PC-3 (cell line): ENCODE results near the gene MYRFL. TPM values are rescaled to one million over a fixed set of nuclear protein-coding genes. Genes with fewer than 3 reads are reported as not detected.
"Not testable (repeated sequence)": the region's sequence is repeated elsewhere in the genome, so short reads cannot be mapped to it uniquely, and the experiment has no call there.

Experiments used
- ATAC-seq: fragments of 200-7000 bp; cut with Tn5 transposase; 2 replicates; pipeline ENCODE4 v1.9.1; 2020; ENCODE audit warnings: mild to moderate bottlenecking, moderate library complexity
- BruUV-seq: library from RNA; stranded (reverse); fragments of 400-500 nt; replicated peaks from 2 replicates; lab custom pipeline; 2021; lab: Mats Ljungman, UMichigan
- CTCF ChIA-PET: fragments of 300-600 bp; sonication (Branson Sonifier 250); formaldehyde crosslinking; loops from one replicate; lab custom pipeline; 2022; ENCODE audit warnings: antibody characterized with exemption; lab: Charles Lee
- POLR2A ChIA-PET: fragments of 300-600 bp; sonication (Branson Sonifier 250); formaldehyde crosslinking; loops from one replicate; lab custom pipeline; 2022; ENCODE audit warnings: antibody characterized with exemption; ENCODE audit not compliant: unreplicated experiment; lab: Charles Lee
- DNase-seq: peaks from one replicate; pipeline ENCODE4 v3.0.0-alpha.2; 2015
- H2AFZ ChIP-seq: fragments of 300-600 bp; sonication (generic); 2 replicates; pipeline ENCODE4 v1.6.0; 2016; ENCODE audit warnings: antibody characterized with exemption, low read length
- H3F3A ChIP-seq: fragments of 300-600 bp; sonication (generic); one replicate; pipeline ENCODE4 v1.6.0; 2017; ENCODE audit warnings: antibody characterized with exemption, low read length, control low read depth, mild to moderate bottlenecking; ENCODE audit not compliant: unreplicated experiment
- H3K27ac ChIP-seq: fragments of 300-600 bp; sonication (generic); 2 replicates; pipeline ENCODE4 v1.5.1; 2016; ENCODE audit warnings: mild to moderate bottlenecking, low read length
- H3K27me3 ChIP-seq: fragments of 300-600 bp; sonication (generic); 2 replicates; pipeline ENCODE4 v1.6.1; 2016; ENCODE audit warnings: low read length, mixed read lengths
- H3K36me3 ChIP-seq: fragments of 300-600 bp; sonication (generic); 2 replicates; pipeline ENCODE4 v1.6.1; 2016; ENCODE audit warnings: low read depth, mixed run types, low read length, mixed read lengths
- H3K4me1 ChIP-seq: fragments of 300-600 bp; sonication (generic); 2 replicates; pipeline ENCODE4 v1.5.1; 2016; ENCODE audit warnings: low read length; ENCODE audit not compliant: insufficient read depth
- H3K4me2 ChIP-seq: fragments of 300-600 bp; sonication (generic); 2 replicates; pipeline ENCODE4 v1.6.0; 2016; ENCODE audit warnings: low read length
- H3K4me3 ChIP-seq: fragments of 300-600 bp; sonication (generic); 2 replicates; pipeline ENCODE4 v1.5.1; 2016; ENCODE audit warnings: mild to moderate bottlenecking, low read length, mixed read lengths
- H3K79me2 ChIP-seq: fragments of 300-600 bp; sonication (generic); 2 replicates; pipeline ENCODE4 v1.6.1; 2017; ENCODE audit warnings: low read length, mixed read lengths
- H3K9ac ChIP-seq: fragments of 300-600 bp; sonication (generic); 2 replicates; pipeline ENCODE4 v1.6.0; 2016; ENCODE audit warnings: mild to moderate bottlenecking, low read length
- H3K9me2 ChIP-seq: fragments of 300-600 bp; sonication (generic); replicated peaks from 2 replicates; pipeline ENCODE4 v1.6.1; 2016; ENCODE audit warnings: mixed run types, low read length, mixed read lengths
- H3K9me3 ChIP-seq: fragments of 300-600 bp; sonication (generic); 2 replicates; pipeline ENCODE4 v1.6.1; 2016; ENCODE audit warnings: low read length, mixed read lengths
- H4K20me1 ChIP-seq: fragments of 300-600 bp; sonication (generic); 2 replicates; pipeline ENCODE4 v1.6.1; 2016; ENCODE audit warnings: low read length, mixed read lengths
- CTCF ChIP-seq: fragments of 300-600 bp; sonication (generic); conservative IDR thresholded peaks from 2 replicates; pipeline ENCODE4 v1.5.1; 2017; ENCODE audit warnings: antibody characterized with exemption, low read depth, mild to moderate bottlenecking, low read length
- EZH2 ChIP-seq: fragments of 300-600 bp; sonication (generic); IDR thresholded peaks from one replicate; pipeline ENCODE4 v1.6.1; 2017; ENCODE audit warnings: antibody characterized with exemption, mild to moderate bottlenecking, low read length; ENCODE audit not compliant: unreplicated experiment
- EZH2phosphoT487 ChIP-seq: fragments of 300-600 bp; sonication (generic); IDR thresholded peaks from 2 replicates; pipeline ENCODE4 v1.6.1; 2018; ENCODE audit warnings: mild to moderate bottlenecking, antibody characterized with exemption, low read length, borderline replicate concordance
- intact Hi-C: fragments of 100-400 bp; cut with micrococcal nuclease; formaldehyde crosslinking; loops from 2 replicates; pipeline ENCODE4 v1.9.0; 2023
- total RNA-seq: library from RNA; depleted of rRNA; stranded (reverse); fragments of >200 nt; gene quantifications from 2 replicates; pipeline ENCODE4 v1.2.3, GENCODE V29; 2014

MYRFL gene
- total RNA-seq, 1 experiment from 2014 or later = not detected

DNA sequence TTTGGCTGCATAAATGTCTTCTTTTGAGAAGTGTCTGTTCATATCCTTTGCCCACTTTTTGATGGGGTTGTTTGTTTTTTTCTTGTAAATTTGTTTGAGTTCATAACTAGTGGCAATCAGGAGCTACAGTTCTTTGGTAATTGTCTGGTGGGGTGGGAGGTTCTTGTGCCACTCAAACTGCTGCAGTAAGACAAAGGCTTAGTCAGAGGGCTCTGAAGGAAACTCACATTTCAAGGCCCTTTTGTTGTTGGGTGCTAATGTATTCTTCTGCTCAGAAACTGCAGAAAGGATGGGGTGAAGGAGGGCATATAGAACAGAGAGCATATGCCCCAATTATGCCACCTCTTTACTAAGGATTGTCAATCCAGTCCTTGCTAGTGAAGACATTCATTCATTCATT lies 21.9 kb downstream of the MYRFL start:
- no peak overlapping the region for H2AFZ ChIP-seq
- H3K27me3 ChIP-seq = no peaks in the 10 kb centered on the region
- H3K36me3 ChIP-seq = no peaks in the 10 kb centered on the region
- ChIA-PET POLR2A (no interaction called here), CTCF (no interaction called here)
- H3K9me3 ChIP-seq = no peaks in the 10 kb centered on the region
- DNase-seq = no peak
- BruUV-seq = no TSS peak
- H3K27ac ChIP-seq = no peak overlapping the region
- H4K20me1 ChIP-seq = no peaks in the 10 kb centered on the region
- no peaks in the 10 kb centered on the region for H3K79me2 ChIP-seq
- ATAC-seq = no peak
- H3F3A ChIP-seq = no peaks in the 10 kb centered on the region
- no peak overlapping the region for H3K4me3 ChIP-seq
- no peak overlapping the region for H3K4me2 ChIP-seq
- TF ChIP-seq EZH2 (no peak), CTCF (no peak), EZH2phosphoT487 (no peak)
- intact Hi-C loops = no loop called here
- H3K9me2 ChIP-seq = no peaks in the 10 kb centered on the region
- peaks cover 4% of the 10 kb centered on the region; the same call in 1 of the 2 replicates for H3K4me1 ChIP-seq
- H3K9ac ChIP-seq = no peak overlapping the region

- Histone ChIP-seq H3F3A (no peaks in the 10 kb centered on the region), H3K9ac (no peak overlapping the region), H3K4me2 (no peak overlapping the region), H3K27me3 (no peaks in the 10 kb centered on the region), H2AFZ (no peak overlapping the region), H3K4me3 (no peak overlapping the region), H3K79me2 (no peaks in the 10 kb centered on the region), H3K9me3 (0 out of 2 replicates have a peak, but pooled peaks cover 6% of the 10 kb centered on the region), H3K27ac (no peak overlapping the region), H3K4me1 (peaks cover 5% of the 10 kb centered on the region; the same call in 1 of the 2 replicates), H3K36me3 (no peaks in the 10 kb centered on the region), H4K20me1 (no peaks in the 10 kb centered on the region), H3K9me2 (no peaks in the 10 kb centered on the region)
- intact Hi-C loops = no loop called here
- ChIA-PET CTCF (interaction anchor here (0.6 kb wide), 1 partner anchor 532 kb away, joined by 3 read pairs; no protein-coding TSS in a partner anchor), POLR2A (interaction anchor here (0.6 kb wide), 1 partner anchor 59 kb away, joined by 5 read pairs; no protein-coding TSS in a partner anchor)
- no peak for TF ChIP-seq EZH2
- no peak for TF ChIP-seq CTCF
- no TSS peak for BruUV-seq
- ATAC-seq = peak; percentile 80
- DNase-seq = peak; percentile 74
Observed at GRCh38 chr12:69851976-69852375, 26.9 kb downstream of the MYRFL start.

DNA sequence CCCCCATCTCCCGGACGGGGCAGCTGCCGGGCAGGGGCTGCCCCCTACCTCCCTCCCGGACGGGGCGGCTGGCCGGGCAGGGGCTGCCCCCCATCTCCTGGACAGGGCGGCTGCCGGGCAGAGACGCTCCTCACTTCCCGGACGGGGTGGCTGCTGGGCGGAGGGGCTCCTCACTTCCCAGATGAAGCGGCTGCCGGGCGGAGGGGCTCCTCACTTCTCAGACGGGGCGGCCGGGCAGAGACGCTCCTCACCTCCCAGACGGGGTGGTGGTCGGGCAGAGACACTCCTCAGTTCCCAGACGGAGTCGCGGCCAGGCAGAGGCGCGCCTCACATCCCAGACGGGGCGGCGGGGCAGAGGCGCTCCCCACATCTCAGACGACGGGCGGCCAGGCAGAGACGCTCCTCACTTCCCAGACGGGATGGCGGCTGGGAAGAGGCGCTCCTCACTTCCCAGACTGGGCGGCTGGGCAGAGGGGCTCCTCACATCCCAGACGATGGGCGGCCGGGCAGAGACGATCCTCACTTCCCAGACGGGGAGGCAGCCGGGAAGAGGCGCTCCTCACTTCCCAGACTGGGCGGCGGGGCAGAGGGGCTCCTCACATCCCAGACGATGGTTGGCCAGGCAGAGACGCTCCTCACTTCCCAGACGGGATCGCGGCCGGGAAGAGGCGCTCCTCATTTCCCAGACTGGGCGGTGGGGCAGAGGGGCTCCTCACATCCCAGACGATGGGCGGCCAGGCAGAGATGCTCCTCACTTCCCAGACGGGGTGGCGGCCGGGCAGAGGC lies 28.3 kb downstream of the MYRFL start:
- POLR2A ChIA-PET, H2AFZ ChIP-seq, H3K27ac ChIP-seq, ATAC-seq, DNase-seq, H3K9me3 ChIP-seq, H3K4me2 ChIP-seq, intact Hi-C loops, H3K4me1 ChIP-seq, BruUV-seq, H3K36me3 ChIP-seq, H4K20me1 ChIP-seq, H3K4me3 ChIP-seq, H3K27me3 ChIP-seq, CTCF ChIA-PET, H3F3A ChIP-seq, H3K9ac ChIP-seq, H3K9me2 ChIP-seq, H3K79me2 ChIP-seq: not testable (repeated sequence)
